Mucosa of gallbladder (tissue), 1 donor: ENCODE data around the gene CD72. TPM values are rescaled to one million over a fixed set of nuclear protein-coding genes. Genes with fewer than 3 reads are reported as not detected.
"Not testable (repeated sequence)": the region's sequence is repeated elsewhere in the genome, so short reads cannot be mapped to it uniquely, and the experiment has no call there.

ENCODE experiments used
- DNase-seq: peaks from one replicate; pipeline ENCODE4 v3.0.0-alpha.2; 2020; ENCODE audit warnings: low spot score
- total RNA-seq: library from RNA; stranded (reverse); gene quantifications from one replicate; pipeline ENCODE4 v1.2.1, GENCODE V29; 2021
- donor health status: DM: no; HTN: no; CAD: no.

CD72 gene
- total RNA-seq, 1 donor from 2014 or later, result 2.4 TPM

GRCh38 chr9:35616681-35617459, 1.3 kb downstream of the CD72 start:
- DNase-seq, result peak; percentile 68

DNA sequence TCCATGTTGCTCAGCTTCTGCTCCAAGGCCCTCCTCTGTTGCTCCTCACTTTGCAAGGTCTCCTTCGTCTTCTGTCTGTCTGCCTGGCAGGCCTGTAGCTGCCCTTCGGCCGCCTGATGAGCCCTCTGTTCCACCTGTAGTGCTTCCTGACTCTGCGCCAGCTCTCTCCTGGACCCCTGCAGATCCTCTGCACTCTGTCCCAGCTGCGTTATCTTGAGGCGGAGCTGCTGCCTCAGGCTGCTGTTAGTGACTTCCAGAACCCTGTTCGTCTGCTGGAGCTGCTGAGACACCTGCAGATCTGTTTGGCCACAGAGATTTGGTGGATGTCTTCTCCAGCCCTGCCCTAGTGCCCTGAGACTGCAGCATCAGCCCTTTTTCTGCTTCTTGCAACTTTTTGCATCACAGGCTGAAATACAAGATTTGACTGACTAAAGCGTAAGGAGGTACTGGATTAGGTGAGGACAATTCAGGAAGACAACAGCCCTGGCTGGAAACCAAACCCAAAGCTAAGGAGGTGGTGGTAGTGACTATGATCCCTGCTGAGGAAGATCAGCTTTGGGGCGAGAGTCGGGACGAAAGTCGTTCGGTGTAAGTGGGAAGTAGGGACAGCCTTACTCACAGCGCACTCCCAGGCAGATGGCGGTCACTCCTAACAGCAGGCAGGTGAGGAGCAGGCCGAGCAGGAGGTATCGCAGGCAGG, 2.1 kb downstream of the CD72 start:
- DNase-seq, result no peak

DNA sequence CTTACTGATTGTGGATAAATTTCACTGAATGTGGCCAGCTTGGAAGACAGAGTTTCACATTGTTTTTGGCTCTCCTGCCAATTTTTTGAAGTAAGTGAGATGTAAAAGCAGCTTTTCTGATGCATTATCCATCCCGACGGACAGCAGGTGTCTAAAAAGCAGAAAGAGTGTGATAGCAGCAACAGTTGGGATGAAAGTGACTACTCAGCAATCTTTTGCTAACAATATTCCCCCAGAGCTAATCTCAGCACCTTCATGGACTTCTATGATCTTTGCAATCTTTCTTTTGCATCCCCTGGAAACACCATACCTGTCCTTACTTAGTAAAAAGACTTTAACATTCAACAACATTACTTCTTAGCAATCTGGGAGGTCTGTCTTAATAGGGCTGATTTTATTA, 5.4 kb downstream of the CD72 start:
- no peak for DNase-seq

DNA sequence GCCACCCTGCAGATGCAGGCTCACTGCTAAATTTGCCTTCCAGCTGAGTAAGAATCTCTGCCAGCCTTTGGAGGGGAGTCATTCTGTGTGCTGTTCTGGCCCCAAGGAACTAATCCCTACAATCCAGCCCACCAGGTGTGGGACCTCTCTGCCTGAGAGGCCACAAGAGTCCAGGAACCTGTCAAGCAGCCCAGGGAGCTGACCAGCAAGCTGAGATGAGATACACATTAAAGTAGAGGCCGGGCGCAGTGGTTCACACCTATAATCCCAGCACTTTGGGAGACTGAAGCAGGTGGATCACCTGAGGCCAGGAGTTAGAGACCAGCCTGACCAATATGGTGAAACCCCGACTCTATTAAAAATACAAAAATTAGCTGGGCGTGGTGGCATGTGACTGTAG, 6.1 kb downstream of the CD72 start:
- DNase-seq, result not testable (repeated sequence)

DNA sequence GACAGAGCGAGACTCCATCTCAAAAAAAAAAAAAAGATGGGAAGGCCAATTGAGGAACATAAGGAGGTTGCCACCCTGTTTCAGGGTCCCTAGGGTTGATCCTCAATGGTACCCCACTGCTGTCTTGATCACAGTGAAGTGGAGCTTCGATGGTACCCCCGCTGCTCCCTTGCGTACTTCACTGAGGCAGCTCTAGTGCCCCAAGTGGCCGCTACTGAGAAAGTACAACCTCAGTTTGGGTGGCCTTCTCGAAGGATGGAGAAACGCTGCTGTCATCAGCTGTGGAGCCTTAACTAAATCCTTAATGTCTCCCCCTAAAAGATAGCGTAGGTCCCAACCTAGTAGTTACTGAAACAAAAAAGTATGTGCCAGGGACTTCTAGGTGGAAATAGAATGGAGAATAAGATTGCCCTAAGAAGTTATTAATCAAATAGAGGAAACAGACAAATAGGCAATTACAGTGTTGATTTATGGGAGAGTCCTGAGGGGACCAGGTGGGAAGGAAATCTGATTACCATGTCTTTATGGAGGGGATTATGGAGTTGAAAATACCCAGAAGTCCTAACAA, 6.9 kb downstream of the CD72 start:
- DNase-seq, result peak; percentile 47

GRCh38 chr9:35609820-35610163, 8.4 kb downstream of the CD72 start:
- no peak for DNase-seq

GRCh38 chr9:35609001-35609819, 9.0 kb downstream of the CD72 start:
- no peak for DNase-seq

- no peak for DNase-seq
Observed at GRCh38 chr9:35608221-35608620, 10.0 kb downstream of the CD72 start.

DNA sequence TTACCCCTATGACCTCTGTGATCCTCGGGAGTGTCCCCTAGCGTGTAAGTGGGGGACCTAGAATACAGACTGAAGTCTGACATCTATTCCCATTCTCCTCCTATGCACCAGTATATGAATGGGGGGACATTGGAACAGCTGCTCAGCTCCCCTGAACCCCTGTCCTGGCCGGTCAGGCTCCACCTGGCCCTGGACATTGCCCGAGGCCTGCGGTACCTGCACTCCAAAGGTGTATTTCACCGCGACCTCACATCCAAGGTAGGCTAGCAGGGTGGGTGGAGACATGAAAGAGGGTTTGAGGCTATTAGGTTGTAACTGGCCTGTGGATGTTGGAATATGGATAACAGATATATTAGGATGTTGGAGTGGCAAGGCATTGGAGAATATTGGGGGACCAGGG, 11.5 kb downstream of the CD72 start:
- no peak for DNase-seq

DNA sequence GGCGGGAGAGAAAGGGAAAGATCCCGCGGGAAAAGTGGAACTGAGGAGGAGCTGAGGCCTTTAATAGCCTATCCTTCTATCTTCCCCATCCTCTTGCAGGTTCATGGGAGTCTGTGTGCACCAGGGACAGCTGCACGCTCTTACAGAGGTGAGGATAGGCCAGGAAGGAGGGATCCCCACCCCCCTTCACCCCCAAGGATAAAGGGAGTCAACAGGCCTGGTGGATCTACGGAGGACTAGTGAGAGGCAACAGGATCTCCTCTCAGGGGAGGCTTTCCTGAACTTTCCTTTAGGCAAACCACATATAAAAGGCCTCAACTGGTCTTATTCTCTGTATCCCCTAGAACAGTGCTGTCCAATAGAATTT, 12.1 kb downstream of the CD72 start:
- no peak for DNase-seq

DNA sequence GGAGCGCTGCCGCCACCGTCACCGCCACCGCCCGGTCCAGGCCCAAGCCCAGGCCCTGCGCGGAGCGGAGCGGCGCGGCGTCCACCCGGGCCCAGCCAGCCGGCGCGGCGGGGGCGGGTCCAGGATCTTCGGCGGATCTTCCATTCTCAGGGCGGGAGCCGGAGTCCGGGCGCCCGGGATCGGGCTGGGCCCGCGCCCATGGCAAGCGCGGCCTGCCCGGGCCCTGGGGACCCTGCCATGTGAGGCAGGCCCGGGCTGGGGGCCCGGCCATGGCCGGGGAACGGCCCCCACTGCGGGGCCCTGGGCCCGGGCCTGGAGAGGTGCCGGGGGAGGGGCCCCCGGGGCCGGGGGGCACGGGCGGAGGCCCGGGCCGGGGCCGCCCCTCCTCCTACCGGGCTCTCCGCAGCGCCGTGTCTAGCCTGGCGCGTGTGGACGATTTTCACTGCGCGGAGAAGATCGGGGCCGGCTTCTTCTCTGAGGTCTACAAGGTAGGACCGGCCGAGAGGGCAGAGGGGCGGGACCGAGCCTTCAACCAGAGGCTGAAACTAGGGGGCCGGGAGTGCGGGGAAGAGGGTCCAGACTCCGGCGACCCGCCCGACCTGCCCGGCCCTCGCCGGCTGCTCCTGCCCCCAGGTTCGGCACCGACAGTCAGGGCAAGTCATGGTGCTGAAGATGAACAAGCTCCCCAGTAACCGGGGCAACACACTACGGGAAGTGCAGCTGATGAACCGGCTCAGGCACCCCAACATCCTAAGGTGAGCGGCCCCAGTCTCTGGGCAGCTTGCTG, 12.7 kb downstream of the CD72 start:
- no peak for DNase-seq

- DNase-seq, result peak; percentile 67
Observed at GRCh38 chr9:35604578-35605350, 13.4 kb downstream of the CD72 start, which contains the start of gene TESK1. Gene TESK1, plus strand, starts transcription at chr9:35605262. Its CDS starts 358 bp downstream, at chr9:35605620.

GRCh38 chr9:35603986-35604577, 14.1 kb downstream of the CD72 start:
- DNase-seq, result peak; percentile 100

DNA sequence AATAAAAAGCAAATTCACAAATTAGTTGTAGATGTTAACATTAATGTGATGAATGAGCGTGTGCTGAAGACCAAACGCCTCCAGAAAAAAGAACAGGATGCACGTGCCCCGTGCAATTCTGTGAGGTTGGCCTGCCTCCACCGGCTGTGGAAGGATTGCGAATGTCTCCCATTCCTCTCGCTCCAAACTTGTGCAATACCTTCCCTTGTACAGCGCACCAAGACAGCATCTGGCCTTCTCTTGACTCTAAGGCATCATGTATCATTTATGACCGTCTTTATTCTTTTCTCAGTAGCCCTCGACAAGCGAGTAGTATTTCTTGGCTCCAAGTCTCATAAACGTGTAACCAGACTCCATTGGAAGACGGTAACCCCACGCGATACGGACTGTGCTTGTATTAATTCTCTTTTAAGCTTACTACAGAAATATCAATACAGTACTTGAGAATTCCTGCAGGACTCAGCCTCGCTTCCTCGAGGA, 14.7 kb downstream of the CD72 start:
- DNase-seq, result peak; percentile 70

- no peak for DNase-seq
Observed at GRCh38 chr9:35599763-35600604, 18.2 kb downstream of the CD72 start.

DNA sequence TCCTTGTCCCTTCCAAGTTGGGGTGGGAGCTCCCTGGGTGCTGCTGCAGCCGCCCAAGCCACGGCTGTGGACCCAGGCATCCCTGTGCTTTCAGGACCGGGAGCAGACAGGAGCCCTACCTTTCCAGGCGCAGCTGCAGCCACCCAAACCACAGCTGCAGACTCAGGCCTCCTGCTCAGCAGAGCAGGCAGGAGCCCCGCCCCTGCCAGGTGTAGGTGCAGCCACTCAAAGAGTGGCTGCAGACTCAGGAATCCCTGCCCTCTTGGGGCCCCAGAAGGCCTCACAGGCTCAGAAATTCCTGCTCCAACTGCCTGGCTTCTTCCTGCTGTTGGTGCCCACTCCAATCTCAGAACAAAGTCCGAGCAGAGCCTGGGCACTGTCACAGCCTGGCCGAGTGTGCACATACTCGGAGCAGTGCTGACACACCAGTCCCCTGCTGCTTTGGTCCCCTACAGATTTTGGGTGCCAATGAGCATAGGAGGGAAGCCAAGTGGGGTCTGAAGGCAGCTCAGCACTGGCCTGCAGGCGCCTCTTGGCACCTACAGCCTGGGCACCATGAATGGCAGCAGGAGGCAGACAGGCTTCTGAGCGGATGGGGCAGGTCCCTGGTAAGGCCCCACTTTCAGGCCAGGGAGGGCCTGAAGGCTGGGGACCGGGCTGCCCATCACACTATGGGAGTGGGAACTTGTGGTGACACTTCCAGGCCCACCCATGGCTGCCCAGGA, 19.2 kb downstream of the CD72 start:
- peak; percentile 37 for DNase-seq

GRCh38 chr9:35596907-35597306, 21.3 kb downstream of the CD72 start:
- DNase-seq, result not testable (repeated sequence)

GRCh38 chr9:35594471-35594870, 23.7 kb downstream of the CD72 start:
- DNase-seq, result no peak
